DND-41 (cell line): ENCODE data around the gene MAP1LC3B2.

Source experiments
- CTCF ChIP-seq: IDR thresholded peaks from 2 replicates; pipeline ENCODE4 v1.5.1; 2012; ENCODE audit warnings: borderline replicate concordance, low read length, moderate library complexity, mild to moderate bottlenecking; ENCODE audit not compliant: poor library complexity, severe bottlenecking; ENCODE audit errors: extremely low read depth
- EZH2 ChIP-seq: IDR thresholded peaks from 3 replicates; pipeline ENCODE4 v1.6.1; 2012; ENCODE audit warnings: borderline replicate concordance, low read depth, mild to moderate bottlenecking, moderate library complexity, low read length, inconsistent platforms; ENCODE audit not compliant: severe bottlenecking

- no peak for TF ChIP-seq CTCF
- TF ChIP-seq EZH2, result no peak
Observed at GRCh38 chr12:116620492-116621191, 61.5 kb downstream of the MAP1LC3B2 start.
